H1 (cell line): ENCODE measurements around the gene PAK2. TPM values are rescaled to one million over a fixed set of nuclear protein-coding genes. Genes with fewer than 3 reads are reported as not detected.

Experiments used
- CTCF ChIA-PET: fragments of 300-600 bp; sonication (Branson Sonifier 250); formaldehyde crosslinking; loops from one replicate; lab custom pipeline; 2021; ENCODE audit not compliant: partially characterized antibody; lab: Charles Lee
- POLR2A ChIA-PET: fragments of 300-600 bp; sonication (Branson Sonifier 250); formaldehyde crosslinking; loops from one replicate; lab custom pipeline; 2021; ENCODE audit warnings: inconsistent platforms; ENCODE audit not compliant: partially characterized antibody; lab: Charles Lee
- DNase-seq, 2 experiments: peaks; one replicate each; pipeline versions ENCODE4 v3.0.0 to v3.0.0-alpha.2; 2010 to 2022; ENCODE audit warnings: low spot score in 2 of 2, low read depth in 1 of 2, mixed read lengths in 1 of 2
- FAIRE-seq: peaks from 2 replicates; lab custom pipeline; 2011; peaks lifted over from hg19 to GRCh38; lab: Jason Lieb, UNC
- H2AFZ ChIP-seq: 2 replicates; pipeline ENCODE4 v1.8.1; 2012; ENCODE audit warnings: low read length, inconsistent platforms
- H2AK5ac ChIP-seq: 2 replicates; pipeline ENCODE4 v1.6.1; 2013; ENCODE audit warnings: low read depth, low read length
- H2BK120ac ChIP-seq: replicated peaks from 2 replicates; pipeline ENCODE3; 2013; ENCODE audit warnings: low read depth, low read length, inconsistent platforms
- H2BK12ac ChIP-seq: 2 replicates; pipeline ENCODE4 v1.6.1; 2013; ENCODE audit warnings: low read depth, low read length
- H2BK15ac ChIP-seq: 2 replicates; pipeline ENCODE4 v1.6.1; 2013; ENCODE audit warnings: low read length
- H2BK20ac ChIP-seq: 2 replicates; pipeline ENCODE4 v1.6.1; 2013; ENCODE audit warnings: low read length
- H2BK5ac ChIP-seq: 2 replicates; pipeline ENCODE4 v1.6.1; 2013; ENCODE audit warnings: low read depth, low read length
- H3K14ac ChIP-seq: 2 replicates; pipeline ENCODE4 v1.6.1; 2013; ENCODE audit warnings: inconsistent platforms; ENCODE audit not compliant: insufficient read length
- H3K18ac ChIP-seq: 2 replicates; pipeline ENCODE4 v1.6.1; 2013; ENCODE audit warnings: low read length; ENCODE audit errors: extremely low read depth
- H3K23ac ChIP-seq: 2 replicates; pipeline ENCODE4 v1.6.1; 2013; ENCODE audit warnings: inconsistent platforms; ENCODE audit not compliant: insufficient read length
- H3K23me2 ChIP-seq: 2 replicates; pipeline ENCODE4 v1.6.1; 2013; ENCODE audit warnings: low read depth, low read length
- H3K27ac ChIP-seq: 2 replicates; pipeline ENCODE4 v1.6.1; 2011; ENCODE audit warnings: low read depth, low read length, inconsistent platforms
- H3K27me3 ChIP-seq, 4 experiments: replicated peaks in 1 of 4; 1 replicate in 1 of 4; 2 replicates in 3 of 4; pipeline versions ENCODE4 v1.6.1 to v1.8.1; 2011 to 2013; ENCODE audit warnings: low read length in 3 of 4, mild to moderate bottlenecking in 3 of 4, inconsistent platforms in 2 of 4, mixed read lengths in 2 of 4, moderate library complexity in 1 of 4; ENCODE audit not compliant: control insufficient read depth in 3 of 4, insufficient read depth in 3 of 4; ENCODE audit errors: extremely low read depth in 1 of 4
- H3K36me3 ChIP-seq, 4 experiments: 2 replicates each; pipeline versions ENCODE4 v1.6.1 to v1.8.1; 2011 to 2013; ENCODE audit warnings: mild to moderate bottlenecking in 4 of 4, low read length in 3 of 4, moderate library complexity in 2 of 4, control low read depth in 1 of 4, inconsistent platforms in 1 of 4; ENCODE audit not compliant: insufficient read depth in 4 of 4, control insufficient read depth in 2 of 4
- H3K4ac ChIP-seq: replicated peaks from 2 replicates; pipeline ENCODE3; 2013; ENCODE audit warnings: low read length, low read depth, mixed read lengths, inconsistent platforms; ENCODE audit not compliant: insufficient read length
- H3K4me1 ChIP-seq, 4 experiments: replicated peaks in 1 of 4; 1 replicate in 1 of 4; 2 replicates in 3 of 4; pipeline versions ENCODE4 v1.6.1 to v1.8.1; 2011 to 2013; ENCODE audit warnings: low read length in 3 of 4, inconsistent platforms in 2 of 4, mixed read lengths in 1 of 4; ENCODE audit not compliant: insufficient read depth in 4 of 4, control insufficient read depth in 3 of 4
- H3K4me2 ChIP-seq, 2 experiments: 2 replicates each; pipeline versions ENCODE4 v1.6.1 to v1.8.1; 2011 to 2013; ENCODE audit warnings: low read depth in 2 of 2, low read length in 2 of 2, control low read depth in 1 of 2, inconsistent platforms in 1 of 2, mild to moderate bottlenecking in 1 of 2; ENCODE audit not compliant: insufficient read depth in 1 of 2
- H3K4me3 ChIP-seq, 4 experiments: fragments of 200-600, 300-600 bp in 1 of 4; sonication (generic), shearing (Covaris generic), sonication (Bioruptor Twin) in 1 of 4; 2 replicates each; pipeline versions ENCODE4 v1.5.1 to v1.8.1; 2011 to 2016; ENCODE audit warnings: low read length in 4 of 4, low read depth in 3 of 4, control low read depth in 2 of 4, inconsistent platforms in 2 of 4, mild to moderate bottlenecking in 2 of 4, mixed read lengths in 1 of 4, moderate library complexity in 1 of 4; ENCODE audit not compliant: insufficient read depth in 2 of 4; ENCODE audit errors: extremely low read depth in 1 of 4
- H3K56ac ChIP-seq: replicated peaks from 2 replicates; pipeline ENCODE3; 2013; ENCODE audit warnings: low read depth, mild to moderate bottlenecking, mixed read lengths, low read length, inconsistent platforms; ENCODE audit not compliant: insufficient read length
- H3K79me1 ChIP-seq: 2 replicates; pipeline ENCODE4 v1.6.1; 2013; ENCODE audit warnings: low read depth, low read length, control low read depth
- H3K79me2 ChIP-seq, 2 experiments: 2 replicates each; pipeline versions ENCODE4 v1.6.1 to v1.8.1; 2012 to 2013; ENCODE audit warnings: low read length in 2 of 2, mild to moderate bottlenecking in 2 of 2, inconsistent platforms in 1 of 2; ENCODE audit not compliant: insufficient read depth in 2 of 2, control insufficient read depth in 1 of 2
- H3K9ac ChIP-seq, 4 experiments: replicated peaks in 1 of 4; 1 replicate in 1 of 4; 2 replicates in 3 of 4; pipeline versions ENCODE4 v1.6.1 to v1.8.1; 2011 to 2013; ENCODE audit warnings: low read depth in 3 of 4, low read length in 3 of 4, control low read depth in 2 of 4, mild to moderate bottlenecking in 2 of 4, moderate library complexity in 2 of 4, inconsistent platforms in 1 of 4; ENCODE audit errors: extremely low read depth in 1 of 4
- H3K9me3 ChIP-seq, 2 experiments: 2 replicates each; pipeline versions ENCODE4 v1.6.1 to v1.8.1; 2012 to 2013; ENCODE audit warnings: mild to moderate bottlenecking in 2 of 2, moderate library complexity in 2 of 2, control low read depth in 1 of 2, inconsistent platforms in 1 of 2, low read depth in 1 of 2, low read length in 1 of 2, mixed read lengths in 1 of 2; ENCODE audit not compliant: insufficient read depth in 2 of 2
- H4K20me1 ChIP-seq, 2 experiments: replicated peaks in 1 of 2; 2 replicates each; pipeline versions ENCODE3 to v1.8.1; 2011 to 2013; ENCODE audit warnings: inconsistent platforms in 2 of 2, low read length in 2 of 2, mild to moderate bottlenecking in 1 of 2; ENCODE audit not compliant: insufficient read depth in 2 of 2, control insufficient read depth in 1 of 2
- H4K5ac ChIP-seq: 2 replicates; pipeline ENCODE4 v1.6.1; 2013; ENCODE audit warnings: low read length, low read depth, mixed read lengths, inconsistent platforms; ENCODE audit not compliant: insufficient read length
- H4K8ac ChIP-seq: 2 replicates; pipeline ENCODE4 v1.8.0; 2013; ENCODE audit warnings: mild to moderate bottlenecking, moderate library complexity, low read length, inconsistent platforms; ENCODE audit not compliant: insufficient read depth; ENCODE audit errors: extremely low read depth
- H4K91ac ChIP-seq: replicated peaks from 2 replicates; pipeline ENCODE3; 2013; ENCODE audit warnings: low read length, mixed read lengths, inconsistent platforms; ENCODE audit not compliant: insufficient read length
- CBX5 ChIP-seq: fragments of 300-800, 300-1000 bp; sonication (generic); IDR thresholded peaks from 2 replicates; pipeline ENCODE4 v1.7.1; 2016; ENCODE audit warnings: antibody characterized with exemption, low read length, low read depth
- CREB1 ChIP-seq: IDR thresholded peaks from 2 replicates; pipeline ENCODE4 v1.6.1; 2012; ENCODE audit warnings: inconsistent platforms
- EP300 ChIP-seq, 2 experiments: IDR thresholded peaks; 1 replicate in 1 of 2; 2 replicates in 1 of 2; pipeline ENCODE4 v1.6.1; 2011 to 2012; ENCODE audit warnings: low read depth in 2 of 2, low read length in 2 of 2, mild to moderate bottlenecking in 2 of 2, borderline replicate concordance in 1 of 2, inconsistent platforms in 1 of 2, moderate library complexity in 1 of 2
- FOSL1 ChIP-seq: IDR thresholded peaks from 2 replicates; pipeline ENCODE4 v1.6.1; 2011; ENCODE audit warnings: mild to moderate bottlenecking, low read depth, low read length, moderate library complexity; ENCODE audit not compliant: insufficient read depth
- HDAC6 ChIP-seq: IDR thresholded peaks from one replicate; pipeline ENCODE4 v1.7.1; 2012; ENCODE audit warnings: low read depth, mild to moderate bottlenecking, inconsistent platforms, low read length, moderate library complexity
- KDM1A ChIP-seq: fragments of 200-600, 300-600 bp; sonication (generic); IDR thresholded peaks from 2 replicates; pipeline ENCODE4 v1.7.1; 2016; ENCODE audit warnings: mild to moderate bottlenecking, low read length, borderline replicate concordance
- POLR2A ChIP-seq, 2 experiments: IDR thresholded peaks; 1 replicate in 1 of 2; 2 replicates in 1 of 2; pipeline ENCODE4 v1.6.1; 2011; ENCODE audit warnings: low read depth in 2 of 2, low read length in 2 of 2, mild to moderate bottlenecking in 2 of 2; ENCODE audit errors: control extremely low read depth in 1 of 2
- RAD21 ChIP-seq, 2 experiments: IDR thresholded peaks in 1 of 2; conservative IDR thresholded peaks in 1 of 2; 2 replicates each; pipeline ENCODE4 v1.6.1; 2011; ENCODE audit warnings: low read depth in 2 of 2, low read length in 2 of 2, improper control_type of control experiment in 1 of 2, inconsistent platforms in 1 of 2, mild to moderate bottlenecking in 1 of 2, moderate library complexity in 1 of 2
- RBBP5 ChIP-seq: IDR thresholded peaks from 2 replicates; pipeline ENCODE4 v1.7.1; 2012; ENCODE audit warnings: low read depth, mild to moderate bottlenecking, inconsistent platforms, low read length, moderate library complexity, borderline replicate concordance
- RXRA ChIP-seq: IDR thresholded peaks from 2 replicates; pipeline ENCODE4 v1.6.1; 2011; ENCODE audit warnings: low read depth, mild to moderate bottlenecking, low read length, moderate library complexity; ENCODE audit not compliant: insufficient read depth
- SAP30 ChIP-seq: fragments of 300-600 bp; sonication (generic); IDR thresholded peaks from 2 replicates; pipeline ENCODE4 v1.7.1; 2012; ENCODE audit warnings: low read length, moderate library complexity, mild to moderate bottlenecking, inconsistent platforms; ENCODE audit not compliant: insufficient read depth, insufficient replicate concordance
- SIN3A ChIP-seq, 2 experiments: IDR thresholded peaks in 1 of 2; conservative IDR thresholded peaks in 1 of 2; 2 replicates each; pipeline ENCODE4 v1.6.1; 2011 to 2012; ENCODE audit warnings: low read length in 2 of 2, improper control_type of control experiment in 1 of 2, low read depth in 1 of 2, mild to moderate bottlenecking in 1 of 2
- SRF ChIP-seq: IDR thresholded peaks from 2 replicates; pipeline ENCODE4 v1.6.1; 2011; ENCODE audit warnings: mild to moderate bottlenecking, low read depth, low read length, moderate library complexity
- TBP ChIP-seq: IDR thresholded peaks from 2 replicates; pipeline ENCODE4 v1.6.1; 2011; ENCODE audit warnings: low read depth, low read length, improper control_type of control experiment
- WGBS, 2 experiments: shearing (Covaris generic) in 1 of 2; methylation state at CpG; one replicate each; pipeline versions ENCODE4 v1.1.6 to v1.1.7; 2013 to 2015; ENCODE audit warnings: low lambda C conversion rate in 2 of 2, mixed read lengths in 2 of 2, inconsistent platforms in 1 of 2, low coverage in 1 of 2, missing lambda C conversion rate in 1 of 2; ENCODE audit not compliant: insufficient replicate concordance in 2 of 2, insufficient coverage in 1 of 2, insufficient read length in 1 of 2; ENCODE audit errors: extremely low coverage in 1 of 2, missing lambda C conversion rate in 1 of 2; 5-methylcytosine and 5-hydroxymethylcytosine counted together
- polyA plus RNA-seq, 7 experiments: library from polyadenylated mRNA; depleted of rRNA in 3 of 7; stranded (reverse) in 5 of 7; unstranded in 2 of 7; fragments of >200 nt in 5 of 7; fragments of 200-250 nt in 2 of 7; gene quantifications; 1 replicate in 5 of 7; 2 replicates in 1 of 7; 4 replicates in 1 of 7; pipeline versions ENCODE4 v1.2.1 to v1.2.3, GENCODE V29; 2011 to 2013; ENCODE audit warnings: missing spikeins in 2 of 7, mixed read lengths in 2 of 7
- total RNA-seq: library from RNA; stranded (reverse); fragmentation: NEBNext Ultra II Directional; extraction: Animal tissue kit (Norgen Biotek cat#: 25700); gene quantifications from 2 replicates; pipeline ENCODE4 v1.2.1, GENCODE V29; 2021

PAK2 gene
- total and polyA plus RNA-seq, 2 of the 8 experiments (the other 6 are each of a cell fraction or from before 2014, with no cell fraction given), result 13.1 to 60.5 TPM

- Histone ChIP-seq H2AFZ (no peak overlapping the region), H4K20me1 (peaks cover 0 to under 1% of the 10 kb centered on the region in 2 experiments), H2BK120ac (no peak overlapping the region), H2AK5ac (no peak overlapping the region), H3K9ac (no peak overlapping the region), H3K14ac (no peak overlapping the region), H2BK12ac (no peak overlapping the region), H4K5ac (no peak overlapping the region), H3K9me3 (peaks cover 14 to 16% of the 10 kb centered on the region in 2 experiments), H3K36me3 (peaks cover 0 to 26% (median 10%) of the 10 kb centered on the region in 4 experiments; a peak in 3 of 8 replicates), H4K8ac (no peak overlapping the region), H3K27ac (no peak overlapping the region), H2BK5ac (no peak overlapping the region), H3K79me2 (peaks cover 0 to 64% of the 10 kb centered on the region in 2 experiments; a peak in 3 of 4 replicates), H3K18ac (no peak overlapping the region), H4K91ac (no peak overlapping the region), H2BK20ac (no peak overlapping the region), H3K4me2 (no peak overlapping the region), H3K4me1 (peaks cover 0 to 8% (median 4%) of the 10 kb centered on the region in 4 experiments; a peak in 5 of 7 replicates), H3K4me3 (no peak overlapping the region), H3K56ac (no peak overlapping the region), H3K4ac (no peak overlapping the region), H3K23ac (no peak overlapping the region), H3K23me2 (0 out of 2 replicates have a peak, but pooled peaks cover 3% of the 10 kb centered on the region), H2BK15ac (no peak overlapping the region), H3K27me3 (no peaks in the 10 kb centered on the region), H3K79me1 (peaks cover 4% of the 10 kb centered on the region; the same call in 1 of the 2 replicates)
- ChIA-PET POLR2A (no interaction called here), CTCF (no interaction called here)
- WGBS, 2 experiments, result 92% methylated on average over 6 of the region's 6 CpGs; no CpG with 5 or more reads in 1 of the 2 experiments
- FAIRE-seq, result no peak
- no peak for DNase-seq
- TF ChIP-seq CREB1, result no peak
- no peak for TF ChIP-seq RAD21 (IDR thresholded peaks at IDR 0.05 in 1 of 2, conservative IDR thresholded peaks at IDR 0.05 in 1 of 2; ENCODE audit: low read depth in 2 of 2, low read length in 2 of 2)
- no peak for TF ChIP-seq SIN3A (conservative IDR thresholded peaks at IDR 0.05 in 1 of 2, IDR thresholded peaks at IDR 0.05 in 1 of 2; ENCODE audit: low read depth in 1 of 2, low read length in 2 of 2)
- no peak for TF ChIP-seq RBBP5
- no peak for TF ChIP-seq CBX5
- TF ChIP-seq POLR2A (IDR thresholded peaks at IDR 0.05; ENCODE audit: control extremely low read depth in 1 of 2, low read depth in 2 of 2, low read length in 2 of 2), result no peak
- no peak for TF ChIP-seq HDAC6
- TF ChIP-seq SRF, result no peak
- TF ChIP-seq TBP, result no peak
- no peak for TF ChIP-seq RXRA
- no peak for TF ChIP-seq SAP30
- TF ChIP-seq KDM1A, result no peak
- no peak for TF ChIP-seq FOSL1
- TF ChIP-seq EP300 (IDR thresholded peaks at IDR 0.05; ENCODE audit: borderline replicate concordance in 1 of 2, low read depth in 2 of 2, low read length in 2 of 2), result no peak
Observed at GRCh38 chr3:196790636-196791035, 51.0 kb downstream of the PAK2 start.
